GM21526 (cell line): Measurements from ENCODE around the gene HOTAIR.

Experiments used
- ATAC-seq: cut with Tn5 transposase; IDR thresholded peaks from one replicate; pipeline ENCODE4 v1.9.1; 2021; ENCODE audit warnings: moderate library complexity; ENCODE audit not compliant: unreplicated experiment, low FRiP score

Gene HOTAIR

GRCh38 chr12:53976823-53977595 is 2.3 kb upstream of the HOTAIR start:
- no peak for ATAC-seq

- no peak for ATAC-seq
Measured at GRCh38 chr12:53976172-53976822, 1.5 kb upstream of the HOTAIR start.

- ATAC-seq = no peak
Measured at GRCh38 chr12:53975479-53976152, 862 bp upstream of the HOTAIR start.

GRCh38 chr12:53975064-53975471 is 314 bp upstream of the HOTAIR start:
- ATAC-seq = no peak

- no peak for ATAC-seq
Measured at GRCh38 chr12:53973236-53974042, 1.3 kb downstream of the HOTAIR start.

GRCh38 chr12:53972722-53973235 is 2.0 kb downstream of the HOTAIR start, which contains the start of gene HOXC11:
HOXC11 (plus strand) TSS chr12:53973126; CDS start chr12:53973242, 116 bp downstream.
- ATAC-seq = no peak

- ATAC-seq = no peak
Measured at GRCh38 chr12:53972152-53972702, 2.5 kb downstream of the HOTAIR start.

GRCh38 chr12:53971686-53972085 is 3.1 kb downstream of the HOTAIR start:
- no peak for ATAC-seq

- no peak for ATAC-seq
Measured at GRCh38 chr12:53971129-53971528, 3.6 kb downstream of the HOTAIR start.

- no peak for ATAC-seq
Measured at GRCh38 chr12:53970451-53970850, 4.3 kb downstream of the HOTAIR start.

- ATAC-seq = no peak
Measured at GRCh38 chr12:53969588-53970259, 5.0 kb downstream of the HOTAIR start.

GRCh38 chr12:53968214-53969127 is 6.3 kb downstream of the HOTAIR start:
- no peak for ATAC-seq

- no peak for ATAC-seq
Measured at GRCh38 chr12:53967421-53967925, 7.3 kb downstream of the HOTAIR start.

- ATAC-seq = no peak
Measured at GRCh38 chr12:53966385-53967133, 8.2 kb downstream of the HOTAIR start.

- no peak for ATAC-seq
Measured at GRCh38 chr12:53966085-53966384, 8.7 kb downstream of the HOTAIR start.

- no peak for ATAC-seq
Measured at GRCh38 chr12:53965281-53966084, 9.3 kb downstream of the HOTAIR start.

- no peak for ATAC-seq
Measured at GRCh38 chr12:53964315-53964713, 10.4 kb downstream of the HOTAIR start.
